ENCODE measurements around the gene NDFIP1.

The NDFIP1 gene

GRCh38 chr5:142107036-142107735 lies 1.4 kb upstream of the NDFIP1 start:
- no peak overlapping the region for H3K27ac ChIP-seq (ENCODE audit: low read length)
- H3K4me2 ChIP-seq (ENCODE audit: insufficient read depth, low read length), result no peak overlapping the region
- peaks cover 34% of the 10 kb centered on the region for H3K79me2 ChIP-seq (ENCODE audit: insufficient read depth, low read length)
- H3K9ac ChIP-seq (ENCODE audit: low read depth, low read length), result no peak overlapping the region
- peaks cover 17% of the 10 kb centered on the region; the same call in 1 of the 2 replicates for H4K20me1 ChIP-seq (ENCODE audit: insufficient read depth, low read length)
- H2AFZ ChIP-seq (ENCODE audit: low read depth, low read length), result peak overlapping the region; percentile 85
- no peak overlapping the region for H3K4me3 ChIP-seq (ENCODE audit: low read depth in 1 of 2, low read length in 2 of 2)
- DNase-seq (no peak), ATAC-seq (ENCODE audit: insufficient read depth, low read depth) (no peak)
- peaks cover 4% of the 10 kb centered on the region for H3K36me3 ChIP-seq (ENCODE audit: insufficient read depth, low read length)
- no peaks in the 10 kb centered on the region for H3K27me3 ChIP-seq (ENCODE audit: insufficient read depth, low read length, poor library complexity)
- no peak for TF ChIP-seq CTCF (IDR thresholded peaks at IDR 0.05; ENCODE audit: borderline replicate concordance, extremely low read depth, low read length, poor library complexity, severe bottlenecking)
- no peak for TF ChIP-seq EZH2 (IDR thresholded peaks at IDR 0.05; ENCODE audit: borderline replicate concordance, low read depth, low read length, severe bottlenecking)
- no peaks in the 10 kb centered on the region for H3K9me3 ChIP-seq (ENCODE audit: insufficient read depth, low read length, severe bottlenecking)
- peaks cover 36% of the 10 kb centered on the region for H3K4me1 ChIP-seq (ENCODE audit: insufficient read depth, low read length)

GRCh38 chr5:142107736-142108431 lies 695 bp upstream of the NDFIP1 start:
- Histone ChIP-seq H3K27ac (ENCODE audit: low read length) (peak overlapping the region; percentile 47), H2AFZ (ENCODE audit: low read depth, low read length) (peak overlapping the region; percentile 85), H3K9me3 (ENCODE audit: insufficient read depth, low read length, severe bottlenecking) (no peaks in the 10 kb centered on the region), H4K20me1 (ENCODE audit: insufficient read depth, low read length) (peaks cover 19% of the 10 kb centered on the region; the same call in 1 of the 2 replicates), H3K4me1 (ENCODE audit: insufficient read depth, low read length) (peaks cover 36% of the 10 kb centered on the region), H3K36me3 (ENCODE audit: insufficient read depth, low read length) (peaks cover 4% of the 10 kb centered on the region), H3K27me3 (ENCODE audit: insufficient read depth, low read length, poor library complexity) (no peaks in the 10 kb centered on the region), H3K9ac (ENCODE audit: low read depth, low read length) (peak overlapping the region; percentile 93), H3K4me2 (ENCODE audit: insufficient read depth, low read length) (peak overlapping the region; percentile 90), H3K4me3 (ENCODE audit: low read depth in 1 of 2, low read length in 2 of 2) (peak overlapping the region in 1 of 2 experiments; percentile 75; a peak in 3 of 4 replicates), H3K79me2 (ENCODE audit: insufficient read depth, low read length) (peaks cover 41% of the 10 kb centered on the region)
- TF ChIP-seq CTCF (IDR thresholded peaks at IDR 0.05; ENCODE audit: borderline replicate concordance, extremely low read depth, low read length, poor library complexity, severe bottlenecking), result no peak
- TF ChIP-seq EZH2 (IDR thresholded peaks at IDR 0.05; ENCODE audit: borderline replicate concordance, low read depth, low read length, severe bottlenecking), result no peak
- no peak for DNase-seq
- ATAC-seq (ENCODE audit: insufficient read depth, low read depth), result no peak

GRCh38 chr5:142109331-142110045 lies 909 bp downstream of the NDFIP1 start:
- H3K27ac ChIP-seq (ENCODE audit: low read length), result peak overlapping the region; percentile 84
- peak overlapping the region; percentile 59 to 75 for H3K4me3 ChIP-seq (ENCODE audit: low read depth in 1 of 2, low read length in 2 of 2)
- no peaks in the 10 kb centered on the region for H3K9me3 ChIP-seq (ENCODE audit: insufficient read depth, low read length, severe bottlenecking)
- peaks cover 4% of the 10 kb centered on the region for H3K36me3 ChIP-seq (ENCODE audit: insufficient read depth, low read length)
- no peaks in the 10 kb centered on the region for H3K27me3 ChIP-seq (ENCODE audit: insufficient read depth, low read length, poor library complexity)
- DNase-seq (peak; percentile 57), ATAC-seq (ENCODE audit: insufficient read depth, low read depth) (peak; percentile 25)
- no peak for TF ChIP-seq EZH2 (IDR thresholded peaks at IDR 0.05; ENCODE audit: borderline replicate concordance, low read depth, low read length, severe bottlenecking)
- TF ChIP-seq CTCF (IDR thresholded peaks at IDR 0.05; ENCODE audit: borderline replicate concordance, extremely low read depth, low read length, poor library complexity, severe bottlenecking), result no peak
- peaks cover 27% of the 10 kb centered on the region; the same call in 1 of the 2 replicates for H4K20me1 ChIP-seq (ENCODE audit: insufficient read depth, low read length)
- peak overlapping the region; percentile 85 for H2AFZ ChIP-seq (ENCODE audit: low read depth, low read length)
- peaks cover 57% of the 10 kb centered on the region for H3K79me2 ChIP-seq (ENCODE audit: insufficient read depth, low read length)
- peak overlapping the region; percentile 93 for H3K9ac ChIP-seq (ENCODE audit: low read depth, low read length)
- H3K4me2 ChIP-seq (ENCODE audit: insufficient read depth, low read length), result peak overlapping the region; percentile 90
- H3K4me1 ChIP-seq (ENCODE audit: insufficient read depth, low read length), result peaks cover 32% of the 10 kb centered on the region
